Left colon (tissue), 2 donors: ENCODE results near the gene AREL1. TPM values are rescaled to one million over a fixed set of nuclear protein-coding genes. Genes with fewer than 3 reads are reported as not detected.

Experiments used
- ATAC-seq: fragments of 200-7000 bp; cut with Tn5 transposase; one replicate; pipeline ENCODE4 v1.9.1; 2020; ENCODE audit warnings: mild to moderate bottlenecking, moderate library complexity
- DNase-seq, 2 donors: peaks; one replicate each; pipeline ENCODE4 v3.0.0-alpha.2; 2020
- intact Hi-C, 2 donors: fragments of 100-400 bp; cut with DNase I in 1 of 2; cut with micrococcal nuclease in 1 of 2; formaldehyde crosslinking; loops; one replicate each; pipeline versions ENCODE4 v1.11.2 to v1.14.0; 2022; cut with DNase I, micrococcal nuclease
- total RNA-seq, 2 donors: library from RNA; stranded (reverse); fragmentation: NEBNext Ultra II Directional; extraction: Animal tissue kit (Norgen Biotek cat#: 25700); gene quantifications; one replicate each; pipeline ENCODE4 v1.2.1, GENCODE V29; 2021
- donor health status: DM: no; HTN: no; CAD: no.
- donor health status: DM: yes; HTN: yes; CAD: no.

The AREL1 gene
- total RNA-seq, 2 donors from 2014 or later = 49.6 to 50.5 TPM

DNA sequence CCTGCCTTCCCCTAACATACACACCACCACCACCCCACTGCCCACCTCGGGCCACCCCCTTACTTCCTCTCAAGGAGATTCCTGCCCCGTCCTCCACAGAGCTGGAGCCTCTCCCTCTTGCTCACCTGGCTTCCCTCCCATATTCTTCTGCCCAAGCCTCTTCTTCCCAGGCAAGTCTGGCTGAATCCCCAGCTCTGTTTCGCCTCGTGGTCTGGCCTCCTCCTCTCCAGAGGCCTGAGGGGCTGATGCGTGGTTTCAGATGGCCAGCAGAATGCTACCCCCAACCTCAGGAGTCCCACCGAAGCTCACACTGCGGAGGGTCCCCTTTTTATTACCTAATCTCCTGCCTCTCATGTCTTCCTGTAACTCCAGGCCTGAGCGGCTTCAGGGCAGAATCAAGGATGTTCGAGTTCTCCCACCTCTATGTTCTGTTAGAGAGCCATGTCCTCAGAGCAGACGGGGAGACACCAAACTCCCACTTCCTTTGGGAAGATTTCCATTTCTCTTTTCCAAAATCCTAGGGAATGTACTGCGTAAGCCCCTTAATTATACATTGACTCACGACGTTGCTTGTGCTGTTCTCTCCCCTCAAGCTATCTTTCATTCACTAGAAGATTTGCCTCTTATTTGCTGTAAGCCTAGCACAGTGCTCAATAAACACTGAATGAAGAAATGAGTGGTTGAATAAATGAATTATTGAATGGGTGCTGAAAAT, 67.0 kb downstream of the AREL1 start:
- DNase-seq (no peak), ATAC-seq (no peak)
- intact Hi-C loops = no loop called here

DNA sequence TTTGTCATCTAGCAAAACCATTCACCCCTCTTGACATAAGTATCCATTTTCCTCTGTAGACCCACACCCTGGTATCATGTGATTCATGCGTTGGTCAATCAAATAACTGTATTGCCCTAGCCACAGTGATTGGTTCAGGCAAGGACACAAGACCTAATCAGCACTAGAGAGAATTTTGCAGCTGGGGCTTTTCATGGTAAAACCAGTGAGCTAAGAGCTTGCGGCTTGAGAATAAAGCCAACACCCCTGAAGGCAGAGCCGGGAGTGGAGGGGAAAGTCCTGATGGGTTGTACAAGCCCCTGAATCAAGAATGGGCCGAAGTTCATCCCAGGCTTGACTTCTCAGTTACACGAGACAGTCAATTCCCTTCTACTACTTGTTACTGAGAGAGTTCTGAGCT, 67.6 kb downstream of the AREL1 start:
- intact Hi-C loops = no loop called here
- no peak for DNase-seq
- ATAC-seq = no peak

DNA sequence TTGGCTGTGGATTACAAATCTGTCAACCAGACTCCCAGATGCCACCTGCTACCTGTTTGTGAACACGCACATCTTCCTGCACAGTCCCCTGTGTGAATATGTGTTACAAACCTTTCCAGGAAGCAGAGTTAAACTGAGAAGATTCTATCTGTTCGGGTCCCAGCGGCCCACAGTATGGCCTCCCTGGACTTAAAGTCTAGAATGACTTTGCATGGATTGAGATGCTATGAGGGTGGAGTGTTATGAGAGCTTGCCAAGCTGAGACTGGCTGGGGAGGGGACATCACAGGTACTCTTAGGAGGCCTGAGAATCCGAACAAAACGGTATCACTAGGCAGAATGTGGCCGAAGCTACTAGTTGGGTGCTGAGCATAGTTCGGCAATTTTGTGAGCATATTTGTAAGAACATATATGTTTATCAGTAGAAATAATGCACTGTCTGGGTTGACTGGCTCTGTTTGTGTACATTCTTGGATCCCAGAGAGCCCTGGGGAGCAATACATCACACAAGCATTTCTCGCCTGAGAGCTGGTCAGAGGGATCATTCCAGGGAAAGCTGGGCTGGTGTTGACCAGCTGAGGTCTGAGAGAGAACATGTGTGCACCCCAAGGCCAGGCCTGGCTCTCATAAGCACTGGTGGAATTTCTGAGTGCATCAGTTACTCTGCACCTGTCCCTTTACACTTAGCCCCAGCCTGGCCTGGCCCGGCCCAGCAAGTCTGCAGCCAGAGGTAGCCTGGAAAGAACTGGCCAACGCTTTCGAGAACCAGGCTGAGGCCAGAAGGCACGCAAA, 71.1 kb downstream of the AREL1 start:
- intact Hi-C loops = no loop called here
- ATAC-seq (no peak), DNase-seq (no peak)

DNA sequence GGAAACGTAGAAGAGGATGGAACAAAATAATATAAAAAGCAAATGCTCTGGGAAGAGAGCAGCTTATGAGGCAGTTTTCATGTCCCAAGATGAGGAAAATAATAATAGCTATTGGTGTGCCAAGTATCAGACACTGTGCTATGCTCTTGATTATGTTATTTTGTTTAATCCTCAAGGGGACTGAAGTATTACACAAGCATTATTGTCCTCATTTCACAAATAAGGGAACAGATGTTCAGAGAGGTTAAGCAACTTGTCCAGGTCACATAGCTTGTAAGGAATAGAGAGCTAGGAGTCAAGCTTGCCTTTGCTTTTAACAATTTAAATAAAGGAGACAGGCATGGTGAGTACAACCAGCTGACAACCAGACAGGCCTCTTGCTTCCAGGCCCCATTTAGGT, 73.9 kb downstream of the AREL1 start:
- intact Hi-C loops = no loop called here
- ATAC-seq (no peak), DNase-seq (no peak)

DNA sequence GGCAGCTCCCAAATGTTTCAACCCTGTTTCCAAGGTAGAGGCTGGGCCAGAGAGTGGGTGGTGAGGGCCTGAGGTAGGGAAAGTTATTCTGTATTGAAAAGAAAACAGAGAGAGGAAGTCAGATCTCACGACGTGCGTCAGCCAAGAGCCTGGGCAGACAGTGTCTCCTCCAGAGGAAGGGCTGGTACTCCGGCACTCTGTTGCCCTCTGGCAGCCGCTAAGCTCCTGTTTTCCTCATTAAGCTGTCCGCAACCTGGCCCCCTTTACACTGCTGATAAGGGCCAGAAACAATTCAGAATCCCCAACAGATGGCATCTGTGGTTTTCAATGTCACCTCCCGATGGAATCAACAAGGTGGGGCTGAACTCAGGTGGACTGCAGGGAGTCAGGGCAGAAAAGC, 74.8 kb downstream of the AREL1 start:
- intact Hi-C loops = no loop called here
- DNase-seq (no peak), ATAC-seq (no peak)

DNA sequence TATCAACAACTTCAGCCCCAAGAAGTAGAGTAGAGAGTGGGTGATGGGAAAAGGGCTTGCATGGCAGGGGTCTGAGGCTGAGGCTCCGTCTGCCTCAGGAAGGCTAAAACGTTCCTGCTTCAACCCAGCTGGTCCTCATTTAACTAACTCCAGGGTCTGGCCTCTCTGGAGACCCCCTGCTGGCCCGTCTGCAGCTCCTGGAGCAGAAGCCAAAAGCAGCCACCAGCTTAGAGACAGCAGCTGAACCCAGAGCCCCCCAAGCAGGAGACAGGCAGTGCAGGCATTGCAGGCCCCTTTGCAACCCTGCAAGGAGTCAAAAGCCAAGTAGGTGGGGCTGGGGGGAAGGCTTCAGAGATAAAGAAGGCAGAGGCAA, 75.7 kb downstream of the AREL1 start:
- ATAC-seq = no peak
- DNase-seq = no peak
- intact Hi-C loops = no loop called here

DNA sequence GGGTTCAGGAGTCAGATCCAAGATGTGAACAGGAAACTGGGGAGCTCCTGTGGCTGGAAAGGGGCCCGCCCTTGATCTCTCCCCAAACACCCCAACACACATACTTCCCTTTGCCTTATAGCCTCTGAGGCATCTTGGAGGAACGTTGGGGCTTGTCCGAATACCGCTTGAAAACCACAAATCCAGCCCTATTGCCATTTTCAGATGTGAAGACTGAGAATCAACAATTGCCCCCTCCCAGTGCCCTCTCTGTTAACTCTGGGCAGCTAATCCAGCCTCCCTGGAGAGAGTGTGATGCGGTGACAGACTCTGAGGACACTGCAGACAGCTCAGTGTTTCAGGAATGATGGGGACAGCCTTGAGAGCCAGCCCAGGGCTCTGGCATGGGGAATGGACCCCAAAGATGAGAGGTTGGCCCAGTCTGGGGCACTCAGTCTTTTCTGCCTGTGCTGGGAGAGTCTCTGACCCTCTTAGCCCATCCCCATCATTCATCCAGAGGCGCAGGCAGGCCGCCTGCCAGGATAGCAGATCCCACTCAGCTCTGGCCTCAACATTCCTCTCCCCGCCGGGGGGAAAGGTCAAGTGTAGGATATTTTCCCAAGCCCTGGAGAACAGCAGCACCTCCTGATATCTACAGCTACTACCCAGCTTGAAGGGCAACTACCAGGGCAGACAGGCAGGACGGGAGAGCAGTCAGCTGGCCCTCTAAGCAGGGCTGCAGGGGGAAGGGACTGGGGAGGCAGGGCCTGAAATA, 76.3 kb downstream of the AREL1 start:
- intact Hi-C loops = no loop called here
- DNase-seq = no peak
- ATAC-seq = no peak

DNA sequence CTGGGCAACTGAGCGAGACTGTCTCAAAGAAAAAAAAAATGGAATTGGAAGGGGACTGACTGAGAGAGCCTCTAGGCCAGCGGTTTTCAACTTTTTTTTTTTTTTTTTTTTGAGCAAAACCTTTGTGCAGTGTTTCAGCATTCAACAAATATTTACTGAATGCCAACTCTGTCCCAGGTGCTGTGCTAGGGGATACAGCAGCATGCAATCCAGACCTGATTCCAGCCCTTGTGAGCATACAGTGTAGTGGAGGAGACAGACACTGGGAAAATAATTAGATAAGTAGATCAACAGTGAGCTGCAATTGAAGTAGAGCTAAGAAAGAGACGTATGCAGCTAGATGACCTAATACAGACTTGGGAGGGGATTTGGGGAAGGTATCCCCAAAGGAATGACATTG, 77.0 kb downstream of the AREL1 start:
- ATAC-seq = no peak

DNA sequence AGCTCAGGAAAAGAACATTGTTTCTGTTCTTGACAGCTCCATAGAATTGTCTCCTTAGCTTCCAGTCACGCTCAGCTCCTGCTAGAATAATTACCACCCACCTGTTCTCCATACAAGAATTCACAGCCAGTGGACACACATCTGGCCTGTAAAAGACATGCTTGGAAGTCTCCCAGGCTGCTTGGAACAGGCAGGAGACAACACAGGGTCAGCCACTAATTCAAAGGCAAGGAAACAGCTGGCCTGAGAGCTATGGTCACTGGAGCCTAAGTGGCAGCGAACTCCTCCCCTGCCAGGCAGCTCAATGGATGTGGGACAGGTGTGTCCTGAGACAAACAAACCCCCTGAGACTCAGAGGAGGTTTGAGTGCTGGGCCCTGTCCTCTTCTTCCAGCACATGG, 77.9 kb downstream of the AREL1 start:
- no peak for DNase-seq
- ATAC-seq = no peak
- intact Hi-C loops = no loop called here

More for the DNA sequence above, 77.0 kb downstream of the AREL1 start:
- no peak for DNase-seq
- intact Hi-C loops = no loop called here

DNA sequence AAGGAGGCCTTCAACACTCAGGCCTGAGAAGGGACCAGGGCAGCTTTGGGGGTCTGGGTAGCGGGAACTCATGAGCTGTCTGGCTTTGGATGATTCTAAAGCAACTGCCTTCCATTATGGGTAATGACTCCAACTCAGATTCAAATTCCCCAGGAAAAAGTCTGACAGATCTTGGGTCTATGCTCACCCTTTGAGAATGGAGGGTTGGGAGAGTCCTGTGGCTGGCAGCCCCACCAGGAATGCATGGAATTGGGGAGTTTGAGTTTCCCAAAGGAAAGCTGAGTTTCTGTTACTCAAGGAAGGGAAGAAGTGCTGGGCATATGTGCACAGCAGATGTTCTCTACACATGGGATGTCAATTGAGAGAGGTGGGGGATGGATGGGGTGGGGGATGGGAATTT, 78.4 kb downstream of the AREL1 start:
- DNase-seq (no peak), ATAC-seq (no peak)
- intact Hi-C loops = no loop called here

DNA sequence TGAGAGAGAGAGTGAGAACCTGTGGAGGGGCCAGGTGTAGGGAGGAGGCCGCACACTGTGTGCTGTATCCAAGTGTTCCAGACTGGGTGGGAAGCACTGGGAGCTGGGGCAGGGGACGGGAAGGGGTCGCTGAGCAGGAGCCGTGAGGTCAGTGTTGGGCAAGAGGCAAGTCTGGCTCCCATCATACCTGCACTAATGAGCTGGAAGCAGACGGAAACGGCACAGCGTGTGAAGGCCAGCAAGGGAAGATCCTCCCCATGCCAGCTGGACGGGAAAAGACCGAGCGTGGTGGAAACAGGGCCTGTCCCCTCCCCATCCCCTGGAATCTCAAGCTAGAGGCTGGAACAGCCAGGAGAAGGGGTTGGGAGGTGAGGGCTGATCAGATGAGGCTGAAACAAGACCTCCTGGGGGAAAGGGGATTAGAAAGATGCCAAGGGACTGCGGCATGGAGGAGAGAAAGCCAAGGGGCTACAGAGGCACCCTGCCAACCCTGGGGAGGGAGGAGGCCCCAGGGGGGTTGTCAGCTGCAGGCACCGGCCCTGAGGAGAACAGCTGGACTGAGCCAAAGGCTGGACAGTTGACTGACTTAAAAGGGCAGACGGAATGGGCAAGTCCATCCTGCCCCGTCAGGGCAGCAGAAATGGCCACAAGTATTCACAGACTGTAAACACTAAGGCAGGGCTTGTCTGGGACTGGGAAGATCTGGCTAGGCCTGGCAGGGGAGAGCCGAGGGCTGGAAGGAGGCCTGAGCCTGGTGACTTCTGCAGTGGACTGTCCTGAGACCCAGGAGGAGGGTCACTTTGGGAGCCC, 81.8 kb downstream of the AREL1 start:
- DNase-seq = no peak
- ATAC-seq = no peak
- intact Hi-C loops = no loop called here

DNA sequence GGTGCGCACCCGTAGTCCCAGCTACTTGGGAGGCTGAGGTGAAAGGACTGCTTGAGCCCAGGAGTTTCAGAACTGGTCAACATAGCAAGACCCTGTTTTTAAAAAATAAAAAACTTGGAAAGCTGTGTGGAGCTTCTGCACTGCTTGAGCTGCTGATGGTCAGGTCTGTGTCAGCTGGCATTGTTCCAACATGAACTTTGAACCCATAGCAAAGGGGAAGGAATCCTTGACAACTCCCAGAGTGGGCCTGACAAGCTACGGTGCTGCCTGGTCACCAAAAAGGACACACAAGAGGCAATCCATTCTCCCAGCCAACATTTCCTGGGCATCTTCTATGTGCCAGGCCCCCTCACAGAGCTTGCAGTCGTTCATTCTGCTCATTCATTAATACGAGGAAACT, 84.5 kb downstream of the AREL1 start:
- DNase-seq (no peak), ATAC-seq (peak; percentile 75)

DNA sequence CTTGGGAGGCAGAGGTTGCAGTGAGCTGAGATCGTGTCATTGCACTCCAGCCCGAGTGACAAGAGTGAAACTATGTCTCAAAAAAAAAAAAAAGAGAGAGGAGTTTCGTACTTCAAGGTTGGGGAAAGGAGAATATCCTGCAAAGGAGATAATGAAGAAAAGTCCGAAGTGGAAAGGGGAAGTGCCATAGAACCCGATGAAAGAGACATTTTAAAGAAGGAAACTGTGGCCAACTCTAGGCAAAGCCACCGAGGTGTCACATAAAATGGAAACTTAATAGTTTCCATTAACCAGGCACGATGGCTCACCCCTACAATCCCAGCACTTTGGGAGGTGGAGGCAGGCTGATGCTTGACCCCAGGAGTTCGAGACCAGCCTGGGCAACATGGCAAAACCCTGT, 85.8 kb downstream of the AREL1 start:
- ATAC-seq = no peak
- no peak for DNase-seq
- intact Hi-C loops = no loop called here

More for the DNA sequence above, 84.5 kb downstream of the AREL1 start:
- intact Hi-C loops = no loop called here

DNA sequence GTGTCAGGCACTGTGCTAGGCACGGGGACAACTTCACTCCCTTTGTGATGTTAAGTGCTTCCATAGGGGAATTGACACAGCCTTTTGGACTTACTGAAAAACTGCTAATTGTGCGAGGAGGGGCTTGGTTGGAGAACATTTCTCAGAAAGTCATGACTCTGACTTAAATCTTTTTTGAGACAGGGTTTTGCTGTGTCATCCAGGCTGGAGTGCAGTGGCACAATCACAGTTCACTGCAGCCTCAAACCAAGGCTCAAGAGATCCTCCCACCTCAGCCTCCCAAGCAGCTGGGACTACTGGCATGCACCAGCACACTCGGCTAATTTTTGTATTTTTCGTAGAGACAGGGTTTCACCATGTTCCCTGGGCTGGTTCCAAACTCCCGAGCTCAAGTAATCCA, 90.6 kb downstream of the AREL1 start:
- DNase-seq (no peak), ATAC-seq (no peak)
- intact Hi-C loops = no loop called here

DNA sequence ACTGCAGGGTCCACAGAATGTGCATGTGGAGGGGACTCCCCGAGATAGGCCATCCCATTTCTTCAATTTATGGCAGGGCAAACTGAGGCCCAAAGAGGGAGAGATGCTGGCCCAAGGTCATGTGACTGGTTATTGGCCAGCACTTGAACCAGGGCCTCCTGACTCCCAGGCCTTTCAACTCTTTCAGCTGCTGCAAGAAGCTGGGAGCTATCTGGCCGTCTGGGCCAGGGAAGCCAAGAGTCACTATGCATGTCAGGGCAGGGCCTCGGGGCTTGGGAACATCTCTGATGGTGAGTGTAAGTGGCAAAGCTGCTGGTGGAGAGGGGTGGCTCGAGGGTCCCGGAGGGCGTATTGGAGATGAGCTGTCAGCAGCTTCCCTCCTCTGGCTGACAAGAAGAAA, 91.3 kb downstream of the AREL1 start:
- DNase-seq = no peak
- intact Hi-C loops = no loop called here
- ATAC-seq = no peak

DNA sequence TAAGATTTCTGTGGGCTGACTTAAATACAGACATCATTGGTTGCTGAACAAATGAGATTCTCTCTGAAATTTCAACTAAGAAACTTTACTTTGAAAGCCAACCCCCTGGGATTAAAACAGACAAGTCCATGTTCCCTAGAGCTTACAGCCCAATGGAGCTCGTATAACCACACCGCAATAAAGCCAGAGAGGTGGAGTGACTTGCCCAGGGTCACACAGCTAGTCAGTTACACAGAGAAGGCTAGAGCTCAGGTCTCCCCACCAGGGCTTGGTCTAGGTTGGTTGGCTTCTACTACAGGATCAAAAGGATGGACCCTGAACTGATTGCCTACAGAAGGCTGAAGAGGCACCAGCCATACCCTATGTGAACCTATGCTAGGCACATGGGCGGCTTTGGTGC, 92.0 kb downstream of the AREL1 start:
- intact Hi-C loops = no loop called here
- ATAC-seq = no peak
- DNase-seq = no peak

DNA sequence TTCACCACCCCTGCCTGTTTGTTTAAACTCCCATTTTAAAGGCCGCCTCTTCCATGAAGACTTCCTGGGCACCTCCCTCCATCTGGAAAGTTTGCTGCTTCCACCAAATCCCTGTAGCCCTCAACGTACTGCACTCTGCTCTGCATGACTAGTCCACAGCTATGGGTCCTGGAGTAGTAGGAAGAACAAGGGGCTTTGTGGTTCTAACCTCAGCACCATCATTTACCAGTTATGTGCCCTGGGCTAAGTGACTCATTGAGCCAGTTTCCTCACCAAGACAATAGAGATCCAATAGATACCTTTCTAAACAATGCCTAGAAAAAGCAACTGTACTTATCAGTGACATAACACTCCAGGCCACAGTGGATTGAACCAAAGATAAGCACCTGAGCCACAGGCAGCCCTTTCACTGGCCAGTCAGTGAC, 92.4 kb downstream of the AREL1 start:
- ATAC-seq (no peak), DNase-seq (no peak)
- intact Hi-C loops = no loop called here

DNA sequence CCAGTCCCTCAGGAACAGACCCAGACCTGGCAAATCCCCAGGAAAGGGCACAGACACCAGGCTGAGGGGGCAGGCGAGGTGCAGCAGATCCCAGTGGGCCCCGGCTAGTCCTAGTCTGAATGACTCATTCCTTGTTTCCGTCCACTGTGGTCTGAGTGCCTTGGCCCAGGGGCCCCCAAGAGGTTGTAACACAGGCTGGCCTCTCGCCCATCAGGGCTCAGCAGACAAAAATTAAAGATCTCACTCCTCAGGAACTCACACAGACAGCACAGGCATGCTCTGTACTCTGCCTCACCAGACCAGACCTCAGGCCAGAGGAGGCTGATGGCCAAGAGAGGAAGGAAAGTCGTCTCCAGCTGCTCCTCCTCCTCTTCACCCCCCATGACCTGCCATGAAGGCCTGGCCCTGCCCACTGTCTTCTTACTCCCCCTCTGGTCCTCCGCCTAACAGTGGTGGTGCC, 93.2 kb downstream of the AREL1 start:
- peak; percentile 8 for ATAC-seq
- intact Hi-C loops = loop anchor here in 1 of 2 donors (10.0 kb wide), 1 partner anchor 125 kb away; the partner anchor contains the start of genes ISCA2 and NPC2
- DNase-seq = peak; percentile 44 to 57
